A673 (cell line): ENCODE measurements around the gene MSRB1.

Experiments
- EZH2 ChIP-seq: fragments of 200-600 bp; sonication (generic); IDR thresholded peaks from 2 replicates; pipeline ENCODE4 v1.6.1; 2017; ENCODE audit warnings: borderline replicate concordance, low read depth, mild to moderate bottlenecking, mixed read lengths, antibody characterized with exemption, low read length; ENCODE audit not compliant: poor library complexity, severe bottlenecking
- TF ChIP-seq, protein P1 (sequence below): fragments of 300-800, 200-600 bp; sonication (generic); conservative IDR thresholded peaks from 2 replicates; pipeline ENCODE4 v1.5.1; 2017; ENCODE audit warnings: low read depth, mild to moderate bottlenecking, antibody characterized with exemption, low read length, moderate library complexity, mixed read lengths

DNA sequence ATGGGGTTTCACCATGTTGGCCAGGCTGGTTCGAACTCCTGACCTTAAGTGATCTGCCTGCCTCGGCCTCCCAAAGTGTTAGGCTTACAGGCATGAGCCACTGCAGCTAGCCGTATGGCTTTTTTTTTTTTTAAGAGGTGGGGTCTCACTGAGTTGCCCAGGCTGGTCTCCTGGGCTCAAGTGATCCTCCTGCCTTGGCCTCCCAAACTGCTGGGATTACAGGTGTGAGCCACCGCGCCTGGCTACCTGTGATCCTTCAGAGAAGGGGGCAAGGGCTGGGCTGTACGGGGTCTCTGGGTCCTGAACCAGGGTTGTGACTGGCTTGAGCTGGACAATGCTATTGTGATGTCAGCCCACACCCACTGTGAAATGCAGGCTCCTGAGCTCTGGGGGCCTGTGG is 23.5 kb upstream of the MSRB1 start, which contains the start of gene RNF151:
- TF ChIP-seq, protein P1, sequence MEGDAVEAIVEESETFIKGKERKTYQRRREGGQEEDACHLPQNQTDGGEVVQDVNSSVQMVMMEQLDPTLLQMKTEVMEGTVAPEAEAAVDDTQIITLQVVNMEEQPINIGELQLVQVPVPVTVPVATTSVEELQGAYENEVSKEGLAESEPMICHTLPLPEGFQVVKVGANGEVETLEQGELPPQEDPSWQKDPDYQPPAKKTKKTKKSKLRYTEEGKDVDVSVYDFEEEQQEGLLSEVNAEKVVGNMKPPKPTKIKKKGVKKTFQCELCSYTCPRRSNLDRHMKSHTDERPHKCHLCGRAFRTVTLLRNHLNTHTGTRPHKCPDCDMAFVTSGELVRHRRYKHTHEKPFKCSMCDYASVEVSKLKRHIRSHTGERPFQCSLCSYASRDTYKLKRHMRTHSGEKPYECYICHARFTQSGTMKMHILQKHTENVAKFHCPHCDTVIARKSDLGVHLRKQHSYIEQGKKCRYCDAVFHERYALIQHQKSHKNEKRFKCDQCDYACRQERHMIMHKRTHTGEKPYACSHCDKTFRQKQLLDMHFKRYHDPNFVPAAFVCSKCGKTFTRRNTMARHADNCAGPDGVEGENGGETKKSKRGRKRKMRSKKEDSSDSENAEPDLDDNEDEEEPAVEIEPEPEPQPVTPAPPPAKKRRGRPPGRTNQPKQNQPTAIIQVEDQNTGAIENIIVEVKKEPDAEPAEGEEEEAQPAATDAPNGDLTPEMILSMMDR = no peak
- TF ChIP-seq EZH2 = no peak
